Coronary artery (tissue), 2 donors: ENCODE measurements around the gene MRPL11.

Source experiments
- DNase-seq: peaks from one replicate; pipeline ENCODE4 v3.0.0-alpha.2; 2017; ENCODE audit warnings: low spot score
- H3K27ac ChIP-seq, 2 donors: fragments of 200-600 bp; sonication (generic); one replicate each; pipeline ENCODE4 v1.5.1; 2016 to 2019
- H3K4me3 ChIP-seq: fragments of 200-600 bp; sonication (generic); 2 replicates; pipeline ENCODE4 v1.5.1; 2016; ENCODE audit warnings: mild to moderate bottlenecking, moderate library complexity
- TF ChIP-seq, protein P1 (sequence below): fragments of 200-600 bp; sonication (generic); IDR thresholded peaks from one replicate; pipeline ENCODE4 v1.5.1; 2019; ENCODE audit warnings: antibody characterized with exemption

MRPL11 gene

DNA sequence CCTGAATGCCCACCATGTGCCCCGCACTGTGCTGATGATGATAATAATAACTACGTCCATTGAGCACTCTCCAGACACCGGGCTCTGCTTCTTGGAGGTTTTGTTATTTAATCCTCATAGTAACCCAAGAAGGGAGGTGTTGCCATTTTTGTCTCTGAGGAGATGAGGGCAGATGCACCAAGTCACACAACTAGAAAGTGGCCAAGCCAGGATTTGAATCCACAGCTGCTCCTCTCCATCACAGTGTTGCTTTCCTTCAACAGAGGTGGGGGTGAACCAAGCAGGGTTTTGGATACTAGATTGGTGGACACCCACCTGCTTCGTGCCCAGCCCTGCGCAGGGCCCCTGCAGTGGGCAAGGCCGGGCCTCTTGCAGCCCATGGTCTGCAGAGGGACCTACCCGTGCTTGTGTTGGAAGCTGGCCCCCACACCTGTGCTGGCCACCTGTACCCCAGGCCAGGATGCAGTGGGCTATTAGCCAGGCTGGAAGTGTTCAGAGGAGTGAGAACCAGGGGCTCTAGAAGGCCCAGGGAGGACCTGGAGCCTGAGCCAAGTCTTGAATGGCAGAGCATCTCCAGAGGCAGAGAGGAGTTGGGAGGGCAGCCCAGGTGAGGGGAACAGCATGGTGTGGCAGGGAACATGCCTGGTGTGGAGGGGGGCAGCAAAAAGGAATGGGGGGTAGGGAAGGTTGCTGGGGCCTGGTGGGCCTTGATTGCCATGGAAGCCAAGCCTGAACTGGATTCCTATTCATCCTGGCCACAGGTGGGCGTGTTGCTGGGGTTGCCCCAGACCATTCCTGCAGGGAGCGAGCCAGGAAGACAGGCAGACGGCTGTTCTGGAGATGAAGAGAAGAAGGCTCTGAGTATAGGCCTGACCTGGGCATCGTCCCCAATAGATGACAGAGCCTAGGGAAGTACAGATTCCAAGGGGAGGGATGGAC, 38.9 kb upstream of the MRPL11 start:
- Histone ChIP-seq H3K27ac (no peak overlapping the region), H3K4me3 (no peak overlapping the region)
- no peak for DNase-seq
- TF ChIP-seq, protein P1, sequence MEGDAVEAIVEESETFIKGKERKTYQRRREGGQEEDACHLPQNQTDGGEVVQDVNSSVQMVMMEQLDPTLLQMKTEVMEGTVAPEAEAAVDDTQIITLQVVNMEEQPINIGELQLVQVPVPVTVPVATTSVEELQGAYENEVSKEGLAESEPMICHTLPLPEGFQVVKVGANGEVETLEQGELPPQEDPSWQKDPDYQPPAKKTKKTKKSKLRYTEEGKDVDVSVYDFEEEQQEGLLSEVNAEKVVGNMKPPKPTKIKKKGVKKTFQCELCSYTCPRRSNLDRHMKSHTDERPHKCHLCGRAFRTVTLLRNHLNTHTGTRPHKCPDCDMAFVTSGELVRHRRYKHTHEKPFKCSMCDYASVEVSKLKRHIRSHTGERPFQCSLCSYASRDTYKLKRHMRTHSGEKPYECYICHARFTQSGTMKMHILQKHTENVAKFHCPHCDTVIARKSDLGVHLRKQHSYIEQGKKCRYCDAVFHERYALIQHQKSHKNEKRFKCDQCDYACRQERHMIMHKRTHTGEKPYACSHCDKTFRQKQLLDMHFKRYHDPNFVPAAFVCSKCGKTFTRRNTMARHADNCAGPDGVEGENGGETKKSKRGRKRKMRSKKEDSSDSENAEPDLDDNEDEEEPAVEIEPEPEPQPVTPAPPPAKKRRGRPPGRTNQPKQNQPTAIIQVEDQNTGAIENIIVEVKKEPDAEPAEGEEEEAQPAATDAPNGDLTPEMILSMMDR = no peak

GRCh38 chr11:66476841-66477251, 38.2 kb upstream of the MRPL11 start:
- Histone ChIP-seq H3K27ac (no peak overlapping the region), H3K4me3 (no peak overlapping the region)
- TF ChIP-seq, protein P1 = no peak
- DNase-seq = no peak

DNA sequence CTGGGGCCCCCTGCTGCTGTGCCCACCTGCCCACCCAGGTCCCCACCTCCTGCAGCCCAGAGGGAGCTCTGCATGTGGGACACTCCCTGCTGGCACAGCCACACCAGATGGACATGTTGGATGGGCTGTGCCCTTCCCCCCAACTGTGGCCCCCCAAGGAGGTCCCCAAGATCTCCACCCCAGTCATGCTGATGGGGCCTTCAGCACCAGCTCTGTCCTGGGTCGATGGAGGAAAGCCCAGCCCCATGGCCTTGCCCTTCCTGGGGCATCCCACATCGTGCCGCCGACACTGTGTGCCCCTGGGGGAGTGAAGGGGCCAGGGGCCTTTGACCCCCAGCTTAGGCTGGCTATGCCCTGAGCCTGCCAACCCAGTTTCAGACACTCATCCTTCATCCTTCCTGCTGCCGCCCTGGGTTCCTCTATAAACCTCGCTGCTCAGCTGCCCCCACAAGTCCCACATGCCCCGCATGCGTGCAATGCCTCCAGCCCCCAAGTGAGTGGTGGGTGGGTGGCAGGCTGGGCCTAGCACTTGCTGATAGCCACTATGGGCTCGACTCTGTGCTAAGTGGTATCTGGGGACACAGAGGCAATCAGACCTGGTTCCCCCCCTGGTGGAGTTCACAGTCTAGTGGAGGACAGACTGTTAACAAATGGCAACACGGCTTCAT, 37.7 kb upstream of the MRPL11 start:
- TF ChIP-seq, protein P1 = no peak
- DNase-seq = no peak
- Histone ChIP-seq H3K4me3 (no peak overlapping the region), H3K27ac (no peak overlapping the region)

GRCh38 chr11:66475349-66476172, 36.9 kb upstream of the MRPL11 start:
- no peak for DNase-seq
- TF ChIP-seq, protein P1 = no peak
- H3K4me3 ChIP-seq = no peak overlapping the region
- no peak overlapping the region for H3K27ac ChIP-seq

- H3K27ac ChIP-seq = no peak overlapping the region
- no peak overlapping the region for H3K4me3 ChIP-seq
- TF ChIP-seq, protein P1 = no peak
- DNase-seq = no peak
These were observed 35.2 kb upstream of the MRPL11 start for GRCh38 chr11:66473608-66474515.

DNA sequence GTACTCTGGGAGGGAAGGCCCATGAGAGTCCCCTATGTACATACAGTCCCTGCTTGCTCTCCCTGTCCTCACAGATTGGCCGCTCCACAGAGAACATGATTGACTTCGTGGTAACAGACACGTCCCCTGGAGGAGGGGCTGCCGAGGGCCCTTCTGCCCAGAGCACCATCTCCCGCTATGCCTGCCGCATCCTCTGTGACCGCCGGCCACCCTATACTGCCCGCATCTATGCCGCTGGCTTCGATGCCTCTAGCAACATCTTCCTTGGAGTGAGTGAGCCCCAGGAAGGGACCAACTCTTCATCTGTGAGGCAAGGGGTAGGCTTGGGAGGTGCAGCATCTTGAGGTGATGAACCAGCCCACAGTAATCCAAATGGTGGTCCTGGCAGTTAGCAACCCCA, 34.5 kb upstream of the MRPL11 start:
- DNase-seq = no peak
- Histone ChIP-seq H3K27ac (no peak overlapping the region), H3K4me3 (no peak overlapping the region)
- TF ChIP-seq, protein P1 = no peak
